Measurements from ENCODE around the gene SFT2D3. TPM values are rescaled to one million over a fixed set of nuclear protein-coding genes. Genes with fewer than 3 reads are reported as not detected.

The SFT2D3 gene
- total and polyA plus RNA-seq, 4 donors: 2.4 to 4.9 (median 4.7) TPM; not detected in 1

DNA sequence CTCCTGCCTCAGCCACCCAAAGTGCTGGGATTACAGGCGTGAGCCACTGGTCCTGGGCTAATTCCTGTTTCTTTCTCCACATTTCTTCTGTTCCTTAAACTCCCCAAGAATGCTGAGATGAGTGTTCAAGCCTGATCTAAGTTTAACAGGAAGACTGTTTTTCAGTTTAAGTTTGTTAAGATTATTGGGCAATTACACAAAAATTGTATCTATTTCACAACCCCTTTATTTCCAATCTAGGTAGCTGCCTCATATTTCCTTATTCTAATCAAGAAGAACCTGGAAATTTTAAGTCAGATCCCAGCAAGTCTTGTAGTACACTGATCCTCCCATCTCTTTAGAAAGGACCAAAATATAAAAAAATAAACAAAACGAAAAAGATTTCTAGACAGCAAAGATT is 11.7 kb downstream of the SFT2D3 start:
- H3K9ac ChIP-seq (ENCODE audit: low read depth in 1 of 2, low read length in 2 of 2): no peak overlapping the region
- H3K4me3 ChIP-seq (ENCODE audit: low read depth in 1 of 3, low read length in 3 of 3): no peak overlapping the region
- H3K27ac ChIP-seq (ENCODE audit: low read depth in 1 of 2, low read length in 2 of 2): no peak overlapping the region
- peaks cover 8 to 29% (median 19%) of the 10 kb centered on the region in 4 donors for H3K36me3 ChIP-seq (ENCODE audit: control insufficient read depth in 4 of 4, insufficient read depth in 3 of 4, low read depth in 1 of 4, low read length in 3 of 4)
- WGBS: 93% methylated on average over 2 of the region's 2 CpGs
- no peaks in the 10 kb centered on the region for H3K9me3 ChIP-seq (ENCODE audit: control insufficient read depth in 4 of 4, low read length in 3 of 4)
- TF ChIP-seq, protein P1, sequence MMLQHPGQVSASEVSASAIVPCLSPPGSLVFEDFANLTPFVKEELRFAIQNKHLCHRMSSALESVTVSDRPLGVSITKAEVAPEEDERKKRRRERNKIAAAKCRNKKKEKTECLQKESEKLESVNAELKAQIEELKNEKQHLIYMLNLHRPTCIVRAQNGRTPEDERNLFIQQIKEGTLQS (IDR thresholded peaks at IDR 0.05): no peak
- TF ChIP-seq YY1 (IDR thresholded peaks at IDR 0.05) (no peak), TAF1 (conservative IDR thresholded peaks at IDR 0.05) (no peak), JUND (IDR thresholded peaks at IDR 0.05) (no peak), FOXA2 (IDR thresholded peaks at IDR 0.05) (no peak)
- TF ChIP-seq, protein P2, sequence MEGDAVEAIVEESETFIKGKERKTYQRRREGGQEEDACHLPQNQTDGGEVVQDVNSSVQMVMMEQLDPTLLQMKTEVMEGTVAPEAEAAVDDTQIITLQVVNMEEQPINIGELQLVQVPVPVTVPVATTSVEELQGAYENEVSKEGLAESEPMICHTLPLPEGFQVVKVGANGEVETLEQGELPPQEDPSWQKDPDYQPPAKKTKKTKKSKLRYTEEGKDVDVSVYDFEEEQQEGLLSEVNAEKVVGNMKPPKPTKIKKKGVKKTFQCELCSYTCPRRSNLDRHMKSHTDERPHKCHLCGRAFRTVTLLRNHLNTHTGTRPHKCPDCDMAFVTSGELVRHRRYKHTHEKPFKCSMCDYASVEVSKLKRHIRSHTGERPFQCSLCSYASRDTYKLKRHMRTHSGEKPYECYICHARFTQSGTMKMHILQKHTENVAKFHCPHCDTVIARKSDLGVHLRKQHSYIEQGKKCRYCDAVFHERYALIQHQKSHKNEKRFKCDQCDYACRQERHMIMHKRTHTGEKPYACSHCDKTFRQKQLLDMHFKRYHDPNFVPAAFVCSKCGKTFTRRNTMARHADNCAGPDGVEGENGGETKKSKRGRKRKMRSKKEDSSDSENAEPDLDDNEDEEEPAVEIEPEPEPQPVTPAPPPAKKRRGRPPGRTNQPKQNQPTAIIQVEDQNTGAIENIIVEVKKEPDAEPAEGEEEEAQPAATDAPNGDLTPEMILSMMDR (IDR thresholded peaks at IDR 0.05; ENCODE audit: low read depth, low read length, missing input control): no peak
- H3K4me1 ChIP-seq (ENCODE audit: control insufficient read depth in 4 of 4, insufficient read depth in 4 of 4, low read length in 3 of 4): no peaks in the 10 kb centered on the region
- no peak for DNase-seq (ENCODE audit: low spot score)
- no peaks in the 10 kb centered on the region for H3K27me3 ChIP-seq (ENCODE audit: control insufficient read depth in 4 of 4, insufficient read depth in 4 of 4, low read length in 3 of 4)

DNA sequence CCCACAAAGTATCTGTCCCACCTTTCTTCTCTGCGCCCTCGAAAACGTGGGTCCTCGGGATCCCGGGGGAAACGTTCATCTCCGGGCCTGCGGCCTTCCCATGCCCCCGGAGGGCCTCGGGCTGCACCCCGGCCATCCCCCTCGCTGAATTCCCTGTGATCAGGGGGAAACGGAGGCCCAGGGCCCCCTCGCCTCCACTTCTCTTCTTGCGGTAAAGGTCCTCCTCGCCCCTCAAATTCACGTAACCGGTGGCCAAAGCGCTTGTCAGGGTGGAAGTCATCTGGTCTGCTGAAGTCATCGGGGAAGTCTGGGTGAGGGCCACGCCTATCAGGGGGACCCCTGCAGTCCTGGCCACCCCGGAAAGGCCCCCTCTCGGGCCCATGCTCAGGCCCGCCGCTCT is 12.3 kb downstream of the SFT2D3 start:
- 97% methylated on average over 25 of the region's 25 CpGs for WGBS

More for the DNA sequence above, 12.3 kb downstream of the SFT2D3 start:
- peaks cover 8 to 23% (median 17%) of the 10 kb centered on the region in 4 donors for H3K36me3 ChIP-seq (ENCODE audit: control insufficient read depth in 4 of 4, insufficient read depth in 3 of 4, low read depth in 1 of 4, low read length in 3 of 4)
- no peak for DNase-seq (ENCODE audit: low spot score)
- no peak overlapping the region for H3K27ac ChIP-seq (ENCODE audit: low read depth in 1 of 2, low read length in 2 of 2)
- H3K27me3 ChIP-seq (ENCODE audit: control insufficient read depth in 4 of 4, insufficient read depth in 4 of 4, low read length in 3 of 4): no peaks in the 10 kb centered on the region
- H3K4me3 ChIP-seq (ENCODE audit: low read depth in 1 of 3, low read length in 3 of 3): no peak overlapping the region
- H3K4me1 ChIP-seq (ENCODE audit: control insufficient read depth in 4 of 4, insufficient read depth in 4 of 4, low read length in 3 of 4): no peaks in the 10 kb centered on the region
- TF ChIP-seq HNF4A (conservative IDR thresholded peaks at IDR 0.05) (no peak), GABPA (IDR thresholded peaks at IDR 0.05 in 1 of 2, conservative IDR thresholded peaks at IDR 0.05 in 1 of 2) (no peak), YY1 (IDR thresholded peaks at IDR 0.05) (no peak), JUND (IDR thresholded peaks at IDR 0.05) (no peak), RAD21 (IDR thresholded peaks at IDR 0.05) (no peak), TAF1 (conservative IDR thresholded peaks at IDR 0.05) (no peak), SP1 (IDR thresholded peaks at IDR 0.05) (no peak), EGR1 (IDR thresholded peaks at IDR 0.05; ENCODE audit: low read depth in 2 of 2) (no peak), FOXA2 (IDR thresholded peaks at IDR 0.05) (no peak), FOXA1 (IDR thresholded peaks at IDR 0.05) (no peak), RXRA (IDR thresholded peaks at IDR 0.05) (no peak), HNF4G (IDR thresholded peaks at IDR 0.05) (no peak), NR2F2 (IDR thresholded peaks at IDR 0.05) (no peak)
- TF ChIP-seq, protein P2 (IDR thresholded peaks at IDR 0.05; ENCODE audit: low read depth, low read length, missing input control): no peak
- TF ChIP-seq, protein P1 (IDR thresholded peaks at IDR 0.05): no peak
- TF ChIP-seq, protein P3, sequence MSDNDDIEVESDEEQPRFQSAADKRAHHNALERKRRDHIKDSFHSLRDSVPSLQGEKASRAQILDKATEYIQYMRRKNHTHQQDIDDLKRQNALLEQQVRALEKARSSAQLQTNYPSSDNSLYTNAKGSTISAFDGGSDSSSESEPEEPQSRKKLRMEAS (IDR thresholded peaks at IDR 0.05): no peak
- TF ChIP-seq, protein P4, sequence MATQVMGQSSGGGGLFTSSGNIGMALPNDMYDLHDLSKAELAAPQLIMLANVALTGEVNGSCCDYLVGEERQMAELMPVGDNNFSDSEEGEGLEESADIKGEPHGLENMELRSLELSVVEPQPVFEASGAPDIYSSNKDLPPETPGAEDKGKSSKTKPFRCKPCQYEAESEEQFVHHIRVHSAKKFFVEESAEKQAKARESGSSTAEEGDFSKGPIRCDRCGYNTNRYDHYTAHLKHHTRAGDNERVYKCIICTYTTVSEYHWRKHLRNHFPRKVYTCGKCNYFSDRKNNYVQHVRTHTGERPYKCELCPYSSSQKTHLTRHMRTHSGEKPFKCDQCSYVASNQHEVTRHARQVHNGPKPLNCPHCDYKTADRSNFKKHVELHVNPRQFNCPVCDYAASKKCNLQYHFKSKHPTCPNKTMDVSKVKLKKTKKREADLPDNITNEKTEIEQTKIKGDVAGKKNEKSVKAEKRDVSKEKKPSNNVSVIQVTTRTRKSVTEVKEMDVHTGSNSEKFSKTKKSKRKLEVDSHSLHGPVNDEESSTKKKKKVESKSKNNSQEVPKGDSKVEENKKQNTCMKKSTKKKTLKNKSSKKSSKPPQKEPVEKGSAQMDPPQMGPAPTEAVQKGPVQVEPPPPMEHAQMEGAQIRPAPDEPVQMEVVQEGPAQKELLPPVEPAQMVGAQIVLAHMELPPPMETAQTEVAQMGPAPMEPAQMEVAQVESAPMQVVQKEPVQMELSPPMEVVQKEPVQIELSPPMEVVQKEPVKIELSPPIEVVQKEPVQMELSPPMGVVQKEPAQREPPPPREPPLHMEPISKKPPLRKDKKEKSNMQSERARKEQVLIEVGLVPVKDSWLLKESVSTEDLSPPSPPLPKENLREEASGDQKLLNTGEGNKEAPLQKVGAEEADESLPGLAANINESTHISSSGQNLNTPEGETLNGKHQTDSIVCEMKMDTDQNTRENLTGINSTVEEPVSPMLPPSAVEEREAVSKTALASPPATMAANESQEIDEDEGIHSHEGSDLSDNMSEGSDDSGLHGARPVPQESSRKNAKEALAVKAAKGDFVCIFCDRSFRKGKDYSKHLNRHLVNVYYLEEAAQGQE (IDR thresholded peaks at IDR 0.05): no peak
- TF ChIP-seq, protein P5, sequence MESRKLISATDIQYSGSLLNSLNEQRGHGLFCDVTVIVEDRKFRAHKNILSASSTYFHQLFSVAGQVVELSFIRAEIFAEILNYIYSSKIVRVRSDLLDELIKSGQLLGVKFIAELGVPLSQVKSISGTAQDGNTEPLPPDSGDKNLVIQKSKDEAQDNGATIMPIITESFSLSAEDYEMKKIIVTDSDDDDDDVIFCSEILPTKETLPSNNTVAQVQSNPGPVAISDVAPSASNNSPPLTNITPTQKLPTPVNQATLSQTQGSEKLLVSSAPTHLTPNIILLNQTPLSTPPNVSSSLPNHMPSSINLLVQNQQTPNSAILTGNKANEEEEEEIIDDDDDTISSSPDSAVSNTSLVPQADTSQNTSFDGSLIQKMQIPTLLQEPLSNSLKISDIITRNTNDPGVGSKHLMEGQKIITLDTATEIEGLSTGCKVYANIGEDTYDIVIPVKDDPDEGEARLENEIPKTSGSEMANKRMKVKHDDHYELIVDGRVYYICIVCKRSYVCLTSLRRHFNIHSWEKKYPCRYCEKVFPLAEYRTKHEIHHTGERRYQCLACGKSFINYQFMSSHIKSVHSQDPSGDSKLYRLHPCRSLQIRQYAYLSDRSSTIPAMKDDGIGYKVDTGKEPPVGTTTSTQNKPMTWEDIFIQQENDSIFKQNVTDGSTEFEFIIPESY (IDR thresholded peaks at IDR 0.05): no peak
- no peaks in the 10 kb centered on the region for H3K9me3 ChIP-seq (ENCODE audit: control insufficient read depth in 4 of 4, low read length in 3 of 4)
- H3K9ac ChIP-seq (ENCODE audit: low read depth in 1 of 2, low read length in 2 of 2): no peak overlapping the region
